Stimulated activated CD4-positive, alpha-beta T cell treated with anti-CD3 and anti-CD28 coated beads, Interleukin-12 subunit alpha, Interleukin-12 subunit beta, amount 100 ng/mL, for 48 hours (primary cell): Measurements from ENCODE around the gene TREX2.

Source experiments
- DNase-seq, 3 donors: peaks; one replicate each; pipeline ENCODE4 v3.0.0-alpha.2; 2020; ENCODE audit warnings: low read depth in 2 of 3, low spot score in 1 of 3

Gene TREX2

DNA sequence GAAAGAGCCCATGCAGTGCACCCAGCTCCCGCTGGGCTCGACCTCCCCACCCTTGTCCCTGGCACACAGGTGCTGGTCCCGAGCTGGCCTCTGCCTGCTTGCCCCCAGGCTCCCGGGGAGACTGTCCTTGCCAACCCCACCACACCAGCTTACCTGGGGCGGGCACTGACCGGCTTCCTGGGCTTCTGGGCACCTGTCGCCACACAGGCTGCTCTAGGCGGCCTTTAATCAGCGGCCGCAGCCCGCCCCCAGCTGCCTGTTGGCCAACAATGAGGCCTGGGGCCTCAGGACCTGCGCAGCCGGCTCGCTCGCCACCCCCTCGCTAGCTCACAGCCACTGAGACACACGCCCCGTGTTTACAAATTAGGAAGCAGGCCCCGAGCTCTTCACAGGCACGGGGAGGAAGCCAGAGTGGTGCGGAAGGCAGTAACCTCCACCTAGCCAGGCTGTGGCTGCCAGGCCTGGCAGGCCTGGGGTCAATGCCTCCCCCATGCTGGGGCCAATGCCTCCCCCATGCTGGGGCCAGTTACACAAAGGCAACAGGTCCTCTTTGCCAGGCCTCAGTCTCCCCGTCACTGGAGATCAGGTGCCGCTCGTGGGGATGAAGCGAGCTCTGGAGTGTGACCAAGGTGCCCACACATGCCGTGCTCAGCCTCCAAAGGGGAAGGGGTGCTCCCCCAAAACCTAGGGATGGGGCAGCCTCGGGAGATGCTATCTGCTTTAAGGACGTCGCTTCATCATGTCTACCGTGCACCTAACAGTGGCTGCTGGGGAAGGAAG, at the start of gene TREX2:
Gene TREX2, minus strand, starts transcription at position 201 of the 780 bp plus-strand sequence. CDS start 626 bp downstream, outside the sequence.
- no peak for DNase-seq

DNA sequence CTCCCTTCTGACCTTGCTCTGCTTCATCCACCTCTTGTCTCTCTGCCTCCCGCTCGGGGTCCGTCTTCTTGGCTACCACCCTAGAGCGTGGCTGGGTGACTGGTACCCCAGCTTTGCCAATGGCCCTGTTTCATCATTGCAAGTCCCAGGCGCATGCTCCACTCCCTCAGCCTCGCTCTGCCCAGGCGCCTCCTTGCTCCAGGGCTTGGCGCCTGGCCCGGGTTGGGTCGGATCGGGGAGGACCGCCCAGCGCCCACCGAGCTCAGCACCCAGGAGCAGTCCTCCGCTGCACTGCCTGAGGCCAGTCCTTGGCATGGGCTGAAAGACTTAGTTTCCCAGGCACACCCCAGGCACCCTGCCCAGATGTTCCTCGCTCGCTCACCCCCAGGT, 49.5 kb upstream of the TREX2 start:
- DNase-seq, result no peak

GRCh38 chrX:153494541-153495361, 48.9 kb upstream of the TREX2 start, which contains the start of gene BGN:
TSS of gene BGN (plus strand) at chrX:153494980. CDS start at chrX:153504632, 9,652 bp downstream.
- DNase-seq, result no peak

GRCh38 chrX:153494061-153494460, 48.2 kb upstream of the TREX2 start:
- no peak for DNase-seq

DNA sequence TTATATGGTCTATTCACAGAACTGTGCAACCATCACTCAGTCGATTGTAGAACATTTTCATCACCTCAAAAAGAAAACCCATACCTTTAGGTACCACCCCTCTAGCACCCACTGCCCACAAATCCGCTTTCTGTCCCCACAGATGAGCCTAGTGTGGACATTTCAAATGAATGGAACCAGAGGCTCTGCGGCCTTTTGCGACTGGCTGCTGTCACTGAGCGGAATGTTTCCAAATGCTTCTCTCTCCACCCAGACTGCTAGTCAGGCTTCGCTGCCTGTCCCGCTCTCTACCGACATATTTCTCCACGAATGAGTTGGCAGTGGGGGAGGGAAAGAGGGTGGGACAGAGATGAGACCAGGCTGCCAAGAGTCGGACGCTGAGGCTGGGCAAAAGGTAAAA, 47.2 kb upstream of the TREX2 start:
- no peak for DNase-seq

- DNase-seq, result no peak
Observed at GRCh38 chrX:153492543-153492942, 46.7 kb upstream of the TREX2 start.

DNA sequence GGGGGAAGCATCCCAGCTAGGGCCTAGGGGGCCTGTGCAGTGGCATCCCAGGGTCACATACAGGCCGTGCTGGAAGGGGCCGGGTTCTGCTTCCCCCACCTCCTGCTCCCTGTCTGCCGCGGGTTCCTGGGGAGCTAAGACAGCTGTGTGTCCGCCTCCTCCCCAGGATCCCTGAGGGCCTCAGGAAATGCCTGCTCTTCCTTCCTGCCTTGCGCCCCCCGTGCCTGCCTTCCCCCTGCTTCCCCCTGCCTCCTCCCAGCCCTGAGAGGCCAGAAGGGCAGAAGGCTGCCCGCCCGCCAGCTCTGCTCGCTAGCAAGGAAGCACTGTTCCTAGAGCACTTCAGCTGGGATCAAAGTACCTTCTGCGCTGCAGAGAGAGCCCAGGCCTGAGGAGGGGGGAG, 46.1 kb upstream of the TREX2 start:
- no peak for DNase-seq

- DNase-seq, result no peak
Observed at GRCh38 chrX:153491351-153491914, 45.6 kb upstream of the TREX2 start.

- no peak for DNase-seq
Observed at GRCh38 chrX:153490217-153490930, 44.5 kb upstream of the TREX2 start.

- DNase-seq, result no peak
Observed at GRCh38 chrX:153488231-153488914, 42.5 kb upstream of the TREX2 start.

- DNase-seq, result no peak
Observed at GRCh38 chrX:153487590-153488071, 41.8 kb upstream of the TREX2 start.

- no peak for DNase-seq
Observed at GRCh38 chrX:153486171-153486570, 40.3 kb upstream of the TREX2 start.

DNA sequence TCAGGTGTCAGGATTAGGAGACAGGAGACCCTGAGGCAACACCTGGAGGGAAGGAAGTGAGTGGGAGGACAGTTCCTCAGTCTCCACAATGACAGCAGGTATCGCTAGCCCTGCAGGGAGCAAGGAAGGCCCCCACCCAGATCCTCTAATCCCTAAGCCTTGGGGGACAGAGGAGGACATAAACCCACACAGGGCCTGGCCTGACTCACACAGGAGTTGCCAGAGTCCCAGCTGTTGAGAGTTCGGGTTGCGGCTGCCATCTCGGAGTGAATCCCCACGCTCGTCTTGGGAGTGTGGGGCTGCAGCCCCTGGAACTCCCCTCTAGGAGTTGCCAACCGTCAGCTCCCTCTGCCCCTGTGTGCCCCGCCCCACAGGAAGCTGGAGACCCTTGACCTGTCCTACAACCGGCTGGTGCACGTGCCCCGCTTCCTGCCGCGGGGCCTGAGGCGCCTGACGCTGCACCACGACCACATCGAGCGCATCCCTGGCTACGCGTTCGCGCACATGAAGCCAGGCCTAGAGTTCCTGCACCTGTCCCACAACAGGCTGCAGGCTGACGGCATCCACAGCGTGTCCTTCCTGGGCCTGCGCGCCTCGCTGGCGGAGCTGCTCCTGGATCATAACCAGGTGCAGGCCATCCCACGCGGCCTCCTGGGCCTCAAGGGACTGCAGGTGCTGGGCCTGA, 39.7 kb upstream of the TREX2 start:
- DNase-seq, result no peak

- DNase-seq, result no peak
Observed at GRCh38 chrX:153482376-153483015, 36.6 kb upstream of the TREX2 start.

- no peak for DNase-seq
Observed at GRCh38 chrX:153481043-153481442, 35.2 kb upstream of the TREX2 start.

- DNase-seq, result no peak
Observed at GRCh38 chrX:153478746-153479145, 32.9 kb upstream of the TREX2 start.

DNA sequence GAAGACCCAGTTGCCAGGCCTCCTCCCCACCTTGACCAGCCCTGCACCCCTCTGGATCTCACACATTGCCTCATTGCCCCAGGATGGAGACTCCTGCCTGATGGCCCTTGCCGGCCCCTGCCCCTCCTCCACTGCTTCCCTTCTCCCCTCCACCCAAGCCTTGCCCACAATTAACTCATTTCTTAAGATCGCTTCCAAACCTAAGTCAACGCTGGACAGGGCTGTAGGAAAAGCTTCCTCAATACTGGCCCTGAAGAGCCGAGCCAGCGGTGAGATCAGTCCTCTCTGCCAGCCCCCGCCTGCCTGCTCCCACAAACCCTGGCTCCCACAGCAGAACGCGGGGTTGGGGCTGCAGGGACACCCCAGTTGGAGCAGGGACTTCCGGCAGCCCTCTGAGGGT, 32.0 kb upstream of the TREX2 start:
- no peak for DNase-seq

GRCh38 chrX:153477364-153477857, 31.6 kb upstream of the TREX2 start:
- no peak for DNase-seq

DNA sequence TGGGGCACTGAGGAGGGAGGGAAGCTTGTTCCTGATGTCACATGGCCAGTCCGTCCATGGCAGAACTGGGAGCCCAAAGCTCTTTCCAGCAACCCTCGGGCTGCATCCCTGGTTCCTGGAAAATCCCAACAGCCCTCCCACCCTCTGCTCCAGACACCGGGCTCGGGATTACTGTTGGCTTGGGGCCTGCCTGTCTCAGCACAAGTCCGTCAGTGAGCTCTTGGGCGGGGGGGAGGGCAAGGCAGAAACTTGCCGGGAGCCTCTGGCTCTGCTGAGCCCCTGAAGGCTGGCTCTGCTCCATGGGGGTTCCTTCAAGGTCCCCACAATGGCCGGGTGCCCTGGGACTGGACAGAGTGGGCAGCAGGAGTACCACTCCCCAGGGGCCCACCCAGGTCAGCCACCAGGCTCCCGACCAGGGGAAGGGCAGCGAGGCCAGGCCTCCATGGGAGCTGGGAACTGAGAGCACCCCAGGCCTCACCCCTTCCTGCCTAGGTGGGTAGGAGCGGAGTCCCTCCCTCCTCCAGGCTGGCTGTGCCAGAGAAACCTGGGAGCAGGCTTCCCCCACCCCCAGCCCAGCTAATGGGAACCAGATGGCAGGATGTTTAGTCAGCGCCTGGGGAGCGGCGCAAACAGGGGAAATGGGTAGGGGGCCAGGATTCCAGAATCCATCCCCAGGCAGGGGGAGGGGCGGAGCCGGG, 31.0 kb upstream of the TREX2 start:
- no peak for DNase-seq
